Ovary (tissue), 3 donors: ENCODE measurements around the gene ST6GALNAC6.

Experiments
- POLR2A ChIP-seq: fragments of 450-650 bp; IDR thresholded peaks from one replicate; pipeline ENCODE4 v1.6.1; 2017; ENCODE audit warnings: antibody characterized with exemption, mild to moderate bottlenecking, moderate library complexity
- TF ChIP-seq, protein P1 (sequence below), 3 donors: fragments of 450-650 bp in 2 of 3; fragments of 200-600 bp in 1 of 3; IDR thresholded peaks; one replicate each; pipeline versions ENCODE4 v1.5.1 to v1.8.0; 2016 to 2022; ENCODE audit warnings: antibody characterized with exemption in 3 of 3, mild to moderate bottlenecking in 1 of 3
- donor health status: DM: no; HTN: no; CAD: no.

DNA sequence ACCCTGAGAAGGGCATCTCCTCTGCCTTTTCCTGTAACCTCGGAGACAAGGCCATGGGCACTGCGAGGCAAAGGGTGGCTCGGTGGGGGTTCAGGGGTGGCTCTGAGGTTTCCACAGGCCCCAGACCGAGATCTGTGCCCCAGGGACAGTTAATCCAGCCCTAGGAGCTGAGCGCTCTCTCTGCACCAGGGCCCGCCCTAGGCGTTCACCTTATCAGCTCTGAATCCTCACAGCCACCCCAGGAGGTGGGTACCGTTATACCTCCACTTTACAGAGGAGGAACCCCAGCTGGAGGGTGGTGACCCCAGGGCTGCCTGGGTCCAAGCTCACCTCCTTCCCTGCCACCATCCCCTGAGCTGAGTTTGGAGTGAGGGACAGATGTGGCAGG is 42.7 kb downstream of the ST6GALNAC6 start:
- TF ChIP-seq, protein P1, sequence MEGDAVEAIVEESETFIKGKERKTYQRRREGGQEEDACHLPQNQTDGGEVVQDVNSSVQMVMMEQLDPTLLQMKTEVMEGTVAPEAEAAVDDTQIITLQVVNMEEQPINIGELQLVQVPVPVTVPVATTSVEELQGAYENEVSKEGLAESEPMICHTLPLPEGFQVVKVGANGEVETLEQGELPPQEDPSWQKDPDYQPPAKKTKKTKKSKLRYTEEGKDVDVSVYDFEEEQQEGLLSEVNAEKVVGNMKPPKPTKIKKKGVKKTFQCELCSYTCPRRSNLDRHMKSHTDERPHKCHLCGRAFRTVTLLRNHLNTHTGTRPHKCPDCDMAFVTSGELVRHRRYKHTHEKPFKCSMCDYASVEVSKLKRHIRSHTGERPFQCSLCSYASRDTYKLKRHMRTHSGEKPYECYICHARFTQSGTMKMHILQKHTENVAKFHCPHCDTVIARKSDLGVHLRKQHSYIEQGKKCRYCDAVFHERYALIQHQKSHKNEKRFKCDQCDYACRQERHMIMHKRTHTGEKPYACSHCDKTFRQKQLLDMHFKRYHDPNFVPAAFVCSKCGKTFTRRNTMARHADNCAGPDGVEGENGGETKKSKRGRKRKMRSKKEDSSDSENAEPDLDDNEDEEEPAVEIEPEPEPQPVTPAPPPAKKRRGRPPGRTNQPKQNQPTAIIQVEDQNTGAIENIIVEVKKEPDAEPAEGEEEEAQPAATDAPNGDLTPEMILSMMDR (IDR thresholded peaks at IDR 0.05), result no peak
- TF ChIP-seq POLR2A, result no peak
